Spleen (tissue), 11 donors: ENCODE results near the gene MYRF. TPM values are rescaled to one million over a fixed set of nuclear protein-coding genes. Genes with fewer than 3 reads are reported as not detected.

Experiments
- DNase-seq: peaks from one replicate; pipeline ENCODE4 v3.0.0-alpha.2; 2020
- H3K27ac ChIP-seq, 8 donors: fragments of 200-600 bp; sonication (generic) in 7 of 8; 1 replicate in 4 of 8; 2 replicates in 4 of 8; pipeline versions ENCODE4 v1.5.0 to v1.8.0; 2016 to 2021; ENCODE audit warnings: inconsistent platforms in 4 of 8, mild to moderate bottlenecking in 4 of 8, moderate library complexity in 1 of 8
- H3K27me3 ChIP-seq, 7 donors: fragments of 200-600 bp; sonication (generic) in 6 of 7; replicated peaks in 1 of 7; 1 replicate in 4 of 7; 2 replicates in 3 of 7; pipeline versions ENCODE4 v1.5.0 to v1.8.0; 2016 to 2021; ENCODE audit warnings: inconsistent platforms in 3 of 7, mild to moderate bottlenecking in 1 of 7
- H3K36me3 ChIP-seq, 6 donors: fragments of 200-600 bp; sonication (generic) in 5 of 6; 1 replicate in 4 of 6; 2 replicates in 2 of 6; pipeline versions ENCODE4 v1.5.0 to v1.8.0; 2016 to 2021; ENCODE audit warnings: inconsistent platforms in 2 of 6
- H3K4me1 ChIP-seq, 6 donors: fragments of 200-600 bp; sonication (generic) in 5 of 6; 1 replicate in 3 of 6; 2 replicates in 3 of 6; pipeline versions ENCODE4 v1.5.0 to v1.8.0; 2016 to 2021; ENCODE audit warnings: inconsistent platforms in 3 of 6
- H3K4me3 ChIP-seq, 8 donors: fragments of 200-600 bp; sonication (generic) in 7 of 8; 1 replicate in 4 of 8; 2 replicates in 4 of 8; pipeline versions ENCODE4 v1.5.0 to v1.8.0; 2016 to 2021; ENCODE audit warnings: inconsistent platforms in 4 of 8, mild to moderate bottlenecking in 4 of 8, moderate library complexity in 2 of 8
- H3K9me3 ChIP-seq, 8 donors: fragments of 200-600 bp; sonication (generic) in 7 of 8; 1 replicate in 4 of 8; 2 replicates in 4 of 8; pipeline versions ENCODE4 v1.5.0 to v1.8.0; 2016 to 2021; ENCODE audit warnings: inconsistent platforms in 4 of 8
- POLR2A ChIP-seq, 3 donors: fragments of 450-650 bp; IDR thresholded peaks; one replicate each; pipeline ENCODE4 v1.5.1; 2017; ENCODE audit warnings: antibody characterized with exemption in 3 of 3, mild to moderate bottlenecking in 1 of 3
- POLR2AphosphoS5 ChIP-seq, 3 donors: sonication (generic); formaldehyde crosslinking; IDR thresholded peaks; one replicate each; pipeline ENCODE4 v1.5.1; 2017; ENCODE audit warnings: antibody characterized with exemption in 3 of 3
- WGBS, 5 donors: extraction: QIAGEN DNeasy Blood & Tissue Kit in 3 of 5; methylation state at CpG; one replicate each; pipeline versions ENCODE4 v1.1.5 to v1.1.7; 2013 to 2018; 5-methylcytosine and 5-hydroxymethylcytosine counted together
- intact Hi-C: fragments of 100-400 bp; cut with DNase I; formaldehyde crosslinking; loops from one replicate; pipeline ENCODE4 v1.15.0; 2023; ENCODE audit warnings: low total_unique reads
- polyA plus RNA-seq, 3 donors: library from polyadenylated mRNA; stranded (reverse); fragments of 200-250 nt; gene quantifications; one replicate each; pipeline ENCODE4 v1.2.1, GENCODE V29; 2013
- total RNA-seq, 7 donors: library from RNA; depleted of rRNA in 3 of 7; stranded (reverse); fragments of >200 nt in 3 of 7; fragmentation: NEBNext Ultra II Directional in 4 of 7; extraction: Animal tissue kit (Norgen Biotek cat#: 25700) in 4 of 7; gene quantifications; one replicate each; pipeline versions ENCODE4 v1.1.0 to v1.2.1, GENCODE V29; 2016 to 2021
- TF ChIP-seq, protein P1 (sequence below), 11 experiments: fragments of 200-600 bp in 7 of 11; fragments of 450-650 bp in 4 of 11; sonication (generic) in 4 of 11; IDR thresholded peaks in 8 of 11; conservative IDR thresholded peaks in 3 of 11; 1 replicate in 7 of 11; 2 replicates in 4 of 11; pipeline versions ENCODE4 v1.4.0 to v1.8.0; 2016 to 2021; ENCODE audit warnings: antibody characterized with exemption in 11 of 11, inconsistent platforms in 4 of 11, mild to moderate bottlenecking in 1 of 11
- donor health status: healthy with polysubstance abuse.
- donor health status: DM: no; HTN: no; CAD: no; lungs with moderate emphysema.
- donor health status: DM: no; HTN: no; CAD: no.
- donor health status: Bipolar disorder and iron deficiency.
- donor health status: healthy.
- donor health status: DM: no; HTN: no; CAD: no.
- donor health status: DM: yes; HTN: yes; CAD: no.

MYRF gene
- total and polyA plus RNA-seq, 10 donors, result 0.15 to 1.5 (median 0.55) TPM

DNA sequence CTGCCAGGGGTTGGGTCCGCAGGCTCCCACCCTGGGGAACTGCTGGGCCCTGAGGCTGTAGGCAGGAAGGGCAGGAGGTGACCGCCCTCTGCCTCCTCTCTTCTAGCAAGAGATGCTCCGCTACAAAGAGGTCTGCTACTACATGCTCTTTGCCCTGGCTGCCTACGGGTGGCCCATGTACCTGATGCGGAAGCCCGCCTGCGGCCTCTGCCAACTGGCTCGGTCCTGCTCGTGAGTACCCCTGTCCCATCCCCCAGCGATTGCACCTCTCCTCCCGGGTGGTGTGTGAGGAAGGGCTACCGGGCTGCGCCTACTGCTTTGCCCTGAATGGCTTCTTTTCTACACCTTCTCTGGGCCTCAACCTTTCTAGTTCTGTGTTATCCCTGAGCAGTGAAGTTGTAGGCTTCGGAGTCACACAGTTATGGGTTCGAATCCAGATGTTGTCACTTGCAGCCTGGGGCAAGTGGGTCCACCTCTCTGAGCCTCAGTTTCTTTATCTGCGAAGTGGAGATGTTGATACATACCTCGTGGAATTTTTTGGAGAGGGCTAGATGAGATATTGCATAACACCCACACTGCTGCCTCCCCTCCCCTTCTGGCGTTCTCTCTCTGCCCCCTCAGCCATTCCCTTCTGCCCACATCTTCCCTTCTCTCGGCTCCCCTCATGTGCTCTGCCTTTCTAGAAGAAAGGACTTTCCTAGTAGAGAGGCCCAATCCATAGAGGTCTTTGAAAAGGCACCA is 21.1 kb upstream of the MYRF start:
- no peak for DNase-seq
- H3K36me3 ChIP-seq, result peaks cover 0 to 47% (median 0%) of the 10 kb centered on the region in 6 donors
- no peaks in the 10 kb centered on the region for H3K9me3 ChIP-seq
- H3K27me3 ChIP-seq, result no peaks in the 10 kb centered on the region
- peaks cover 0 to 11% (median 7%) of the 10 kb centered on the region in 6 donors for H3K4me1 ChIP-seq
- TF ChIP-seq, protein P1, sequence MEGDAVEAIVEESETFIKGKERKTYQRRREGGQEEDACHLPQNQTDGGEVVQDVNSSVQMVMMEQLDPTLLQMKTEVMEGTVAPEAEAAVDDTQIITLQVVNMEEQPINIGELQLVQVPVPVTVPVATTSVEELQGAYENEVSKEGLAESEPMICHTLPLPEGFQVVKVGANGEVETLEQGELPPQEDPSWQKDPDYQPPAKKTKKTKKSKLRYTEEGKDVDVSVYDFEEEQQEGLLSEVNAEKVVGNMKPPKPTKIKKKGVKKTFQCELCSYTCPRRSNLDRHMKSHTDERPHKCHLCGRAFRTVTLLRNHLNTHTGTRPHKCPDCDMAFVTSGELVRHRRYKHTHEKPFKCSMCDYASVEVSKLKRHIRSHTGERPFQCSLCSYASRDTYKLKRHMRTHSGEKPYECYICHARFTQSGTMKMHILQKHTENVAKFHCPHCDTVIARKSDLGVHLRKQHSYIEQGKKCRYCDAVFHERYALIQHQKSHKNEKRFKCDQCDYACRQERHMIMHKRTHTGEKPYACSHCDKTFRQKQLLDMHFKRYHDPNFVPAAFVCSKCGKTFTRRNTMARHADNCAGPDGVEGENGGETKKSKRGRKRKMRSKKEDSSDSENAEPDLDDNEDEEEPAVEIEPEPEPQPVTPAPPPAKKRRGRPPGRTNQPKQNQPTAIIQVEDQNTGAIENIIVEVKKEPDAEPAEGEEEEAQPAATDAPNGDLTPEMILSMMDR (IDR thresholded peaks at IDR 0.05 in 8 of 11, conservative IDR thresholded peaks at IDR 0.05 in 3 of 11), result no peak
- no peak for TF ChIP-seq POLR2AphosphoS5 (IDR thresholded peaks at IDR 0.05)
- no peak for TF ChIP-seq POLR2A (IDR thresholded peaks at IDR 0.05)
- intact Hi-C loops, result loop anchor here (5.0 kb wide), 1 partner anchor 49 kb away; the partner anchor contains the start of gene DAGLA
- H3K4me3 ChIP-seq, result no peak overlapping the region
- WGBS, 5 donors, result 84 to 92% (median 85%) methylated on average over 18 to 19 of the region's 19 CpGs
- H3K27ac ChIP-seq, result no peak overlapping the region

DNA sequence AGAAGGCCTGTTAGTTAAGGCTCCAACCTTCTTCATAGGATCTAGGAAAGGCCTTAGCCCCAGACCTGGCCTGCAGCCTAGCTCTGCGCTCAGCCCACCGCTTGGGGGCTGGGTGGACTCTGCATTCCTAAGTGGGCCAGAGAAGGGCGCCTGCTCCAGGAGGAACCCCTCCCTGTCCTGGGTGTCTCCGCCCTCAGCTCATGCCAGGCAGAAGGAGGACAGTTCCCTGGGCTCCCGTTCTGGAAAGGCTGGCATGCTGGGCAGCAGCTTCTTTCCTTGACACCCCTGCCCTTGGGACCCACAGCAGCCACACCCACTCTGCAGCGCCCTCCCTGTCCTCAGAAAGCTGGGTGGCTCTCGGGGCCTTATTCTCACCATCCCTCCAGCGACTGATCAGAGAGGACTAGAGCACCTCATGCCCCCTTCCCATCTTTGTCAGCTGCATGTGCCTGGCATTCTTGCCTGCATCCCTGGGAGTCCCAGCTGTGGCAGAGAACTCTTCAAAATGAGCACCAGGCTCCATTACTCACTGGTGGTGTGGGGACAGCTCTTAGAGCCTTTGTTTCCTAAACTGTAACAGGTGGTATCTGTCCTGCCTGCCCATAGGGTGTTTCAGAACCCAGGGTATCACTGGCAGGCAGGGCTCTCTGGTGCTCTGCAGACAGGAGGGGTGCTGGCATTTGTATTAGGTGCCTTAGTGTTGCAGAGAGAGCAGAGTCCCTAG is 20.3 kb upstream of the MYRF start:
- intact Hi-C loops, result loop anchor here (5.0 kb wide), 1 partner anchor 50 kb away; the partner anchor contains the start of gene DAGLA
- no peaks in the 10 kb centered on the region for H3K27me3 ChIP-seq
- no peak for DNase-seq
- no peak overlapping the region for H3K4me3 ChIP-seq
- H3K4me1 ChIP-seq, result peaks cover 0 to 11% (median 7%) of the 10 kb centered on the region in 6 donors
- no peak for TF ChIP-seq POLR2AphosphoS5 (IDR thresholded peaks at IDR 0.05)
- TF ChIP-seq, protein P1 (IDR thresholded peaks at IDR 0.05 in 8 of 11, conservative IDR thresholded peaks at IDR 0.05 in 3 of 11), result no peak
- no peak for TF ChIP-seq POLR2A (IDR thresholded peaks at IDR 0.05)
- H3K27ac ChIP-seq, result no peak overlapping the region
- no peaks in the 10 kb centered on the region for H3K9me3 ChIP-seq
- H3K36me3 ChIP-seq, result peaks cover 0 to 47% (median 0%) of the 10 kb centered on the region in 6 donors
- 74 to 91% (median 81%) methylated on average over 5 to 8 of the region's 8 CpGs for whole genome bisulfite sequencing, 5 donors

DNA sequence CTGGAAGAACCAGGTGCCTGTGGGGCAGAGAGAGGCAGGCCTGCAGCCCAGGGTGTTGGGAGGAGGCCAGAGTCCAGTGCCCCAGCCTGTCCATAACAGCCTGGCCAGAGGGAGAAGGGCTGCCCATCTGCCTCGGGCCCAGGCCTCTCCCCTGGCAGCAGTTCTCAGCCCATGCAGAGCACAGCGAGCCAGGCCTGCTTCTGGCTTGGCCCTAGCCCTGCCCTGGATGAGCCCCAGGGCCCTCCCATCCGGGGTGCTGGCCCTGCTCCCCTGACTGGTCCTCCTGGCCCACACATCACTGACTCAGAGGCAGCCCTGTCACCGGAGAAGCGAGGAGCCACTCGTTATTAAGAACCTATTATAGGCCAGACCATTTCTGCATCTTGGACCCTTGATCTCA is 19.7 kb upstream of the MYRF start:
- Histone ChIP-seq H3K27ac (no peak overlapping the region), H3K36me3 (peaks cover 0 to 47% (median 0%) of the 10 kb centered on the region in 6 donors), H3K27me3 (no peaks in the 10 kb centered on the region), H3K9me3 (no peaks in the 10 kb centered on the region), H3K4me1 (peaks cover 0 to 11% (median 7%) of the 10 kb centered on the region in 6 donors), H3K4me3 (no peak overlapping the region)
- 71 to 80% (median 78%) methylated on average over 6 of the region's 6 CpGs for WGBS, 5 donors
- DNase-seq, result no peak
- intact Hi-C loops, result loop anchor here (5.0 kb wide), 1 partner anchor 50 kb away; the partner anchor contains the start of gene DAGLA
- TF ChIP-seq POLR2AphosphoS5 (IDR thresholded peaks at IDR 0.05), result no peak

DNA sequence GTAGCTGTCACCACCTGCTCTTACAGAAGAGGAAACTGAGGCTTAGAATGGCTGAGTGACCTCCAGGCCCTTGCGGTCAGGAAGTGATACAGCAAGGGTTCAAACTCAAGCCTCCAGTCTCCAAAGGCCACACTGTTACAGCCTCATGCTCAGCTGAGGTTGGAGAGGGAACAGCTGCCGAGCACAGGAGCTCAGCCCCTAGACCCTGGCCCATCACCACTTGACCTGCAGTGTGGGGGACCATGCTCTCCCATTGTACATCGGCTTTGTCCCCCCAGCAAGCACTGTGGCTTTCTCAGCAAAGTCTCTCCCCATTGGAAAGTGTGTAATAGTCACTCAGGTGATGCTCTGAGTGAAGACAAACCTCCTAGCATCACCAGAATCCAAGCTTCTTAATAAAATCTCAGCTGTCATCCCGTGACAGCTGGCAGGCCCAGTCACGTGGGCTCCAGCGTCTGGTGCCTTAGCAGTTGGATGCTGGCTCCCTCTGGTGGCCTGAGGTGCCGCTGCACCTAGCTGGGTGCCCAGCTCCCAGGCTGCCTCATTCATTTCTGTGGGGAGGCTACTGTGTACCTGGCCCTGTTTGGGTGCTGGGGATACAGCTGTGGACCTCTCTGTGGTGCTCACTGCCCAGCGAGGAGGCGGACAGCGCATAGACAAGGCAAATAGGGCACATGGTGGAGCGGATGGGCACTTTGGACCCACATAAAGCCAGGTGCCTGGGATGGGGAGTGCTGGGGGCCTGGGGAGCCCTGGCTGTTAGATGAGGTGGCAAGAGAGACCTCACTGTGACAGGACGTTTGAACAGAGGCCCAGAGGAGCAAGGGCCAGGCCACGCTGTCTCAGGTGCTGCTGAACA is 19.1 kb upstream of the MYRF start:
- Histone ChIP-seq H3K27ac (no peak overlapping the region), H3K27me3 (no peaks in the 10 kb centered on the region), H3K4me3 (no peak overlapping the region), H3K4me1 (peaks cover 0 to 11% (median 7%) of the 10 kb centered on the region in 6 donors), H3K9me3 (no peaks in the 10 kb centered on the region), H3K36me3 (peaks cover 0 to 47% (median 0%) of the 10 kb centered on the region in 6 donors)
- WGBS, 5 donors, result 20 to 34% (median 27%) methylated on average over 9 to 13 of the region's 13 CpGs
- DNase-seq, result peak; percentile 96
- intact Hi-C loops, result loop anchor here (5.0 kb wide), 1 partner anchor 51 kb away; the partner anchor contains the start of gene DAGLA
- TF ChIP-seq POLR2AphosphoS5 (IDR thresholded peaks at IDR 0.05) (peak in 2 of 3 donors; percentile 64 to 66), POLR2A (IDR thresholded peaks at IDR 0.05) (no peak)
- TF ChIP-seq, protein P1 (IDR thresholded peaks at IDR 0.05 in 8 of 11, conservative IDR thresholded peaks at IDR 0.05 in 3 of 11), result peak; percentile 94 to 99 (median 98)
